ENCODE data around the gene ASB1.

The ASB1 gene

DNA sequence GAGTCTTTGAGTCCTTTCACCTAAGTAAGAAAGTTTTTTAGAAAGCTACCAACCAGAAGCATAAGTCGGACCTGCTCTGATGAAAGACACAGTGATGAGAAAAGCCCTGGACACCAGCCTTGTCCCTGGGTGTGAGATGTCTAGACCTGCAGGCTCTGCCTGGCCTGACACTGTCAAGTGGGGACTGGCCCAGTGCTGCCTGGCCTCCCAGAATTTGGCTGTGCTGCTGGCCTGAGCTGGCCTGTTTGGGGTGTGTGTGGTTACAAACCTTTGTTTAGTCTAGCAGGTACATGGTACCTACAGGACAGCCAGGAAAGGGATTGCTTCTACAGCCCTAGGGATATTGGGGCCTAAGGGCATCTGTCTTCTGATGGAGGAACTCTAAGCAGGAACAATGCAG is 48.3 kb downstream of the ASB1 start:
- TF ChIP-seq, protein P1, sequence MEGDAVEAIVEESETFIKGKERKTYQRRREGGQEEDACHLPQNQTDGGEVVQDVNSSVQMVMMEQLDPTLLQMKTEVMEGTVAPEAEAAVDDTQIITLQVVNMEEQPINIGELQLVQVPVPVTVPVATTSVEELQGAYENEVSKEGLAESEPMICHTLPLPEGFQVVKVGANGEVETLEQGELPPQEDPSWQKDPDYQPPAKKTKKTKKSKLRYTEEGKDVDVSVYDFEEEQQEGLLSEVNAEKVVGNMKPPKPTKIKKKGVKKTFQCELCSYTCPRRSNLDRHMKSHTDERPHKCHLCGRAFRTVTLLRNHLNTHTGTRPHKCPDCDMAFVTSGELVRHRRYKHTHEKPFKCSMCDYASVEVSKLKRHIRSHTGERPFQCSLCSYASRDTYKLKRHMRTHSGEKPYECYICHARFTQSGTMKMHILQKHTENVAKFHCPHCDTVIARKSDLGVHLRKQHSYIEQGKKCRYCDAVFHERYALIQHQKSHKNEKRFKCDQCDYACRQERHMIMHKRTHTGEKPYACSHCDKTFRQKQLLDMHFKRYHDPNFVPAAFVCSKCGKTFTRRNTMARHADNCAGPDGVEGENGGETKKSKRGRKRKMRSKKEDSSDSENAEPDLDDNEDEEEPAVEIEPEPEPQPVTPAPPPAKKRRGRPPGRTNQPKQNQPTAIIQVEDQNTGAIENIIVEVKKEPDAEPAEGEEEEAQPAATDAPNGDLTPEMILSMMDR (IDR thresholded peaks at IDR 0.05; ENCODE audit: low read depth, low read length) = no peak
- no peak for DNase-seq (ENCODE audit: extremely low read depth, low read depth)

DNA sequence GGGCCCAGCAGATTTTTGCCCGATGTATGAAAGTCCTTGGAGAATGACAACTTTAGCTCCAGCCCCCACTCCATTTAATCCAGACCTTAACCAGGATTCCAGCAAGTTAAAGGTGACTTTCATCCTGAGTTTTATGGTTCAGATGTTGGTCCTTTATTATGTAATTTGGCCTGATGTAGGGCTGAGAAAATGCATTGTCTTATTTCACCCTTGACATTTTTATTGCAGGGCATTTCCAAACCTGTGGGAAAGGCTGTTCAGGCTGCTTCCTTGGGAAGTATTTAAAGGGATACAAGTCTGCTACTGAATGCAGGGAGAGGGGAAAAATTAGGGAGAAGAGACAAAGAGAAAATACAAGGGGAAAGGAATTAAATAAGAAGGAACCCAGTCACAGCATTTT is 48.8 kb downstream of the ASB1 start:
- DNase-seq (ENCODE audit: extremely low read depth, low read depth) = no peak

DNA sequence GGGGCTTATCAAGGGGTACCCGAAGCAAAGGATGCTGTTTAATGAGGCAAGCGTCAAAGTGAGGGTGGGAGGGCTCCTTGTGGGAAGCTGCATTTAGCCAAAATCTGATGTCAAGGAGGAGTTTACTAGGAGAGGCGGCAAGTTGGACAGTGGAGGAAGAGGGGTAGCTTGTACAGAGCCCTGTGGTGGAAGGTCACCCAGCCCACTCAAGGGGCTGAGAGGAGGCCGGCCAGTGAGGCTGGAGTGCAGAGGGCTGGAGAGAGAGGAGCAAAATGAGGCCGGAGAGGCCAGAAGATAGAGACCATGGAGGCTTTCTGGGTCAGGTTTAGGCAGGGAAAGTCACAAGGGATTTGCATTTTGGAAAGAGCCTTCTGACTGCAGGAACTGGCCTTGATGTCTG is 49.5 kb downstream of the ASB1 start:
- TF ChIP-seq, protein P1 (IDR thresholded peaks at IDR 0.05; ENCODE audit: low read depth, low read length) = no peak
- DNase-seq (ENCODE audit: extremely low read depth, low read depth) = no peak

More for the DNA sequence above, 48.8 kb downstream of the ASB1 start:
- TF ChIP-seq, protein P1 (IDR thresholded peaks at IDR 0.05; ENCODE audit: low read depth, low read length) = no peak

DNA sequence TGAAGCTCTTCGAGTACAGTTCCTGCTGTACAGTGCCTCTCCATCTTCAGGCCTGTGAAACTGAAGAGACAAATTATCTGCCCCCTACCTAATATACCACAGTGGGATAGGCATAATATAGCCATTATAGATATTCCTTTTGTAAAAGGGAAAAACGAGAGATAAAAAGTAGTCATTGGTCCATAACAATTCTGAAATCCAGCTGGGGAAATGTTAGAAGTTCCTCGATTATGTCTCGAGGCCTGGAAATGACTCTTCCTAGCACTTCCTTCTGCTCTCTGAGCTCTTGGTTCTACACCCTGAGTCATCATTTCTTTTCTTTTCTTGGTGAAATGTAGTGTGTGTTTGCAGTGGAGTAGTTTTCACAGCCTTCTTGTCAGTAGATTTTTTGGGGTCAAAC is 51.5 kb downstream of the ASB1 start:
- TF ChIP-seq, protein P1 (IDR thresholded peaks at IDR 0.05; ENCODE audit: low read depth, low read length) = no peak
- no peak for DNase-seq (ENCODE audit: extremely low read depth, low read depth)

DNA sequence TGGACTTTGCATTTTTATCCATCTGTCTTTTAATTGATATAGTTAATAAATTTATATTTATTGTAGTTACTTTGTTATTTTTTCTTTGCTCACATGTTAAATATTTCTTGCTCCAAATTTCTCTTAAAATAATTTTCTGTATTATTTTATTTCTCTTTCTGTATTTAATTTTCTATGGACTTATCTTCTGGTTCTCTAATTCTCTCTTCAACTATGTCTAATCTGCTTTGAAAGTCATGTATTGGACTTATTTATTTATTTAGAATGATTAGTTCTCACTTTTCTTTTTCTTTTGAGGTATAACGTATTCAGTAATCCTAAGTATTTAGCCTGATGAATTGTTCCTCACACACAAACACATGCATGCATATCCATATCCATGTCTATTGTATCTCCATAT is 53.1 kb downstream of the ASB1 start:
- DNase-seq (ENCODE audit: extremely low read depth, low read depth) = no peak
- TF ChIP-seq, protein P1 (IDR thresholded peaks at IDR 0.05; ENCODE audit: low read depth, low read length) = no peak

DNA sequence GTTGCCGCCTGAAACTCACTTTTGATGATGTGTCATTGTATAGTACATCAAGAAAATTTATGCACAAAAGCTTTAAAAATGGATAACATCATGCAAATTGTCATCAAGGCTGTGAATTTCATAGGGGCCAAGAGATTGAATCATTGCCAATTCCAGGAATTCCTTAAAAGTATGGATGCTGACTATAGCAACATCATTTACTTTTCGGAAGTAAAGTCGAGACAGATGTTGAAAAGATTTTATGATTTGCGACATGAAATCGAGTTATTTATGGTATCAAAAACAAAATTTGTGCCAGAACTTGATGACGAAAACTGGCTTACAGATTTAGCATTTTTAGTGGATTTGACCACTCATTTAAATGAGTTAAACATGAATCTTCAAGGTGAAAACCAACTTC is 56.3 kb downstream of the ASB1 start:
- TF ChIP-seq, protein P1 (IDR thresholded peaks at IDR 0.05; ENCODE audit: low read depth, low read length) = no peak

DNA sequence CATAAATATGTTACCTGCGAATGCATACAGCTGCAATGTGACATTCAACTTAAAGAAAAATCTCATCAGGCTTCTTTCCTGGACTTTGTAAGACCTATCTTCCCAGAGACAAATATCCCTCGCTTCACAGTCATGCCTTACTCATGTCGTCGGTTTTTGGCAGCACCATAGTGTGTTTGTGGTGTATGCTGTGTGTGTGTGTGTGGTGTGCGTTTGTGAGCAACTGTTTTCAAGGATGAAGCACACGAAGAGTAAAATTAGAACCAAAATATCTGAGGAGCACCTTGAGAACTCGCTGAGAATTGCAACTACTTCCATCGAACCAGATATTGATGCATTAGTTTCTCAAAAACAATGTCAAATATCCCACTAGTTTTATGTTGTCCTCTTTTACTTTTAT is 56.9 kb downstream of the ASB1 start:
- no peak for DNase-seq (ENCODE audit: extremely low read depth, low read depth)
- TF ChIP-seq, protein P1 (IDR thresholded peaks at IDR 0.05; ENCODE audit: low read depth, low read length) = no peak

More for the DNA sequence above, 56.3 kb downstream of the ASB1 start:
- no peak for DNase-seq (ENCODE audit: extremely low read depth, low read depth)
